GM21619 (cell line): Measurements from ENCODE around the gene LYZ.

Source experiments
- ATAC-seq: cut with Tn5 transposase; IDR thresholded peaks from one replicate; pipeline ENCODE4 v1.9.1; 2021; ENCODE audit not compliant: unreplicated experiment

LYZ gene

DNA sequence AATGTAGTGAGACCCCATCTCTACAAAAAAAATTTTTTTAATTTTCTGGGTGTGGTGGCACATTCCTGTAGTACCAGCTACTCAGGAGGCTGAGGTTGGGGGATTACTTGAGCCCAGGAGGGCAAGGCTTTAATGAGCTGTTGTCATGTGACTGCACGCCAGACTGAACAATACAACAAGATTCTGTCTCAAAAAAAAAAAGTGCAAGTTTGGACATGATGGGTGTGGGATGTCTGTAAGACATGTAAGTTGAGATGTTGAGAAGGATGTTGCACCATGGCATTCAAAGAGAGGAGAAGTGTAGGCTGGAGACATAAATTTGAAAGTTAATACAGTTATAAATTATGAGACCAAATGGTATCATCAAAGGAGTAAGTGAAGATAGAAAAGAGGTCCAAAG is 34.9 kb downstream of the LYZ start:
- ATAC-seq: no peak

GRCh38 chr12:69385038-69385437 is 36.9 kb downstream of the LYZ start:
- no peak for ATAC-seq

- no peak for ATAC-seq
Observed at GRCh38 chr12:69386921-69387320, 38.7 kb downstream of the LYZ start.

DNA sequence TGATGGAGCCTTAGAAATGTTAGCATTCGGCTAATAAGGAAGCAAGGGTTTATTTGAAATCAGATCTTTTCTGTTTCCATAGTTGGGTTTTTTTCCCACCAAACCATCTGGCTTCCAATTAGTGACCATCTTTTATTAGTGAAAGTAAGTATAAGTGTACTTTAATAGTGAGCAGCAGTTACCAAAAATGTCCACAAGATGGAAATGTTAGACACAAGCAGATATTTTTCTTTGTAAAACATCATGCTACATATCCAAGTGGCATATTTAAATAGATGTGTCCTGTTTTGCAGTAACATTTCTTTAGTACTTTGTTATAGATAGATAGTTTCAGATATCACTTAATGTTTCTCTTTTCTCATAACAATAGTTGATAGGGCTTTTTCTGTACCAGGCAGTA is 40.2 kb downstream of the LYZ start:
- no peak for ATAC-seq

- ATAC-seq: no peak
Observed at GRCh38 chr12:69389831-69390230, 41.6 kb downstream of the LYZ start.

DNA sequence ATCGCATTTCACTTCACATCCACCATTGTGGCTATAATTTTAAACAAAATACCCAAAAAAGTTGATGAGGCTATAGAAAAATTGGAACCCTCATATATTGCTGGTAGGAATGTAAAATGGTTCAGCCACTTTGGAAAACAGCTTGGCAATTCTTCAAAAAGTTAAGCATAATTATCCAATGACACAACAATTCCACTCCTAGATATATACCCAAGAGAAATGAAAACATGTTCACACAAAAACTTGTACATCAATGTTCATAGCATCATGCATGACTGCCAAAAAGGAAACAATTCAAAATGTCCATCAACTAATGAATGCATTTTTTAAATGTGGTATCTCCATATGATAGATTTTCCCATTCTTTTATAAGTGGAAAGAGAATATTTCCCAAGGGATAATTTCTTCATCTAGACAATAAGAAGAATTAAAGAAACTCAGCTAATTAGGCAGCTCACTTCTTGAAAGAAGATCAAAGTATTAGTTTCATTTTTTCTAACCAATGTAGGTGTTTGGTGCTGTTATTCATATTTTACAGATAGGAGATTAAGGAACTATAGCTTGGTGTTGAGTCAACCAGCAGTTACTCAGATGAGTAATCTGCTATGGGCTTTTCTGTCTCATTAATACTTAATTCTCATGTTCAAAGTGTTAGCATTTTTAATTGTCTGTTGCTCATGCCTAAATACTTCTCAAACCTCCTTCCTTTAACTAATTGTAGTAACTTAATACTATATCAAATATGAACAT is 44.2 kb downstream of the LYZ start:
- ATAC-seq: peak; percentile 79

- ATAC-seq: no peak
Observed at GRCh38 chr12:69396041-69396440, 47.9 kb downstream of the LYZ start.

DNA sequence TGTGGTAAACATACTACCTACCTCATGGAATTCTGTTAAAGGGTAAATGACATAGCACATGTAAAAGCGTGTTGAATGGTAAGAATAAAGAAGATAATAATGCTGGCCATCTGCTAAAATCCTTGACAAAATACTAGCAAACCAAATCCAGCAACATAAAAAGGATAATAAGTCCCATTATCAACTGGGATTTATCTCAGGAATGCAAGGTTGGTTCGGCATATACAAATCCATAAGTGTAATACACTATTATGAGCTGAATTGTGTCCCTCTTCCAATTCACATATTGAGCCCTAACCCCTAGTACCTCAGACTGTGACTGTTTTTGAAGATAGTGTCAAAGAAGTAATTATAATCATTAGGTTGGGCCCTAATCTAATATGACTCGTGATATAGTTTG is 48.8 kb downstream of the LYZ start:
- no peak for ATAC-seq

GRCh38 chr12:69397978-69398377 is 49.8 kb downstream of the LYZ start:
- no peak for ATAC-seq

- ATAC-seq: no peak
Observed at GRCh38 chr12:69401940-69402339, 53.8 kb downstream of the LYZ start.
